HCT116 (cell line): Measurements from ENCODE around the gene CDK19.

Experiments used
- ATF3 ChIP-seq: IDR thresholded peaks from 2 replicates; pipeline ENCODE4 v1.6.1; 2012
- CEBPB ChIP-seq: IDR thresholded peaks from 2 replicates; pipeline ENCODE4 v1.6.1; 2012; ENCODE audit warnings: low read depth
- CTCF ChIP-seq, 3 experiments: fragments of 200-600 bp in 1 of 3; sonication (generic) in 1 of 3; IDR thresholded peaks in 2 of 3; conservative IDR thresholded peaks in 1 of 3; 2 replicates each; pipeline ENCODE4 v1.5.1; 2012 to 2017; ENCODE audit warnings: low read depth in 2 of 3, low read length in 2 of 3, antibody characterized with exemption in 1 of 3, borderline replicate concordance in 1 of 3, control low read depth in 1 of 3, mild to moderate bottlenecking in 1 of 3, mixed read lengths in 1 of 3, mixed run types in 1 of 3, moderate library complexity in 1 of 3; ENCODE audit not compliant: insufficient read depth in 1 of 3
- EZH2 ChIP-seq: fragments of 200-600 bp; sonication (generic); IDR thresholded peaks from 2 replicates; pipeline ENCODE4 v1.6.1; 2017; ENCODE audit warnings: antibody characterized with exemption, mixed run types
- EZH2phosphoT487 ChIP-seq: fragments of 200-600 bp; IDR thresholded peaks from 2 replicates; pipeline ENCODE4 v1.6.1; 2018; ENCODE audit warnings: antibody characterized with exemption, borderline replicate concordance
- MAX ChIP-seq: IDR thresholded peaks from 2 replicates; pipeline ENCODE4 v1.6.1; 2012
- POLR2A ChIP-seq: IDR thresholded peaks from 2 replicates; pipeline ENCODE4 v1.7.0; 2011; ENCODE audit warnings: borderline replicate concordance; ENCODE audit not compliant: insufficient read depth, insufficient read length; ENCODE audit errors: extremely low read depth
- REST ChIP-seq: IDR thresholded peaks from 2 replicates; pipeline ENCODE4 v1.6.1; 2012; ENCODE audit warnings: low read depth
- SP1 ChIP-seq: IDR thresholded peaks from 2 replicates; pipeline ENCODE4 v1.6.1; 2012; ENCODE audit warnings: low read depth
- TCF7L2 ChIP-seq: IDR thresholded peaks from 2 replicates; pipeline ENCODE4 v1.7.0; 2011; ENCODE audit warnings: borderline replicate concordance, inconsistent platforms; ENCODE audit not compliant: insufficient read depth, insufficient read length; ENCODE audit errors: extremely low read depth
- YY1 ChIP-seq: IDR thresholded peaks from 2 replicates; pipeline ENCODE4 v1.6.1; 2011; ENCODE audit warnings: low read length, low read depth, moderate library complexity, mild to moderate bottlenecking; ENCODE audit not compliant: insufficient replicate concordance; ENCODE audit errors: extremely low read depth
- ZBTB33 ChIP-seq: IDR thresholded peaks from 2 replicates; pipeline ENCODE4 v1.6.1; 2011; ENCODE audit warnings: mild to moderate bottlenecking, low read length, moderate library complexity; ENCODE audit not compliant: insufficient replicate concordance; ENCODE audit errors: extremely low read depth
- ZFX ChIP-seq: fragments of 450-650 bp; IDR thresholded peaks from 2 replicates; pipeline ENCODE4 v1.6.1; 2017
- ZNF274 ChIP-seq: fragments of 200-500 bp; sonication (Bioruptor generic); IDR thresholded peaks from 2 replicates; pipeline ENCODE4 v1.6.1; 2014; ENCODE audit warnings: mild to moderate bottlenecking, low read depth, low read length, inconsistent platforms

- no peak for TF ChIP-seq ZNF274
- TF ChIP-seq CTCF (IDR thresholded peaks at IDR 0.05 in 2 of 3, conservative IDR thresholded peaks at IDR 0.05 in 1 of 3; ENCODE audit: borderline replicate concordance in 1 of 3, insufficient read depth in 1 of 3, low read depth in 2 of 3, low read length in 2 of 3): no peak
- no peak for TF ChIP-seq EZH2
- no peak for TF ChIP-seq REST
- TF ChIP-seq EZH2phosphoT487: no peak
- no peak for TF ChIP-seq CEBPB
- TF ChIP-seq TCF7L2: no peak
- TF ChIP-seq SP1: no peak
- no peak for TF ChIP-seq POLR2A
- TF ChIP-seq YY1: no peak
- no peak for TF ChIP-seq ZFX
- TF ChIP-seq MAX: no peak
- TF ChIP-seq ATF3: no peak
- TF ChIP-seq ZBTB33: no peak
Observed at GRCh38 chr6:110633731-110634213, 181.5 kb downstream of the CDK19 start.
